ENCODE data around the gene MLN.

Gene MLN

GRCh38 chr6:33750244-33750991 lies 53.4 kb downstream of the MLN start:
- no peak for DNase-seq

- no peak for DNase-seq
Measured at GRCh38 chr6:33749401-33749800, 54.4 kb downstream of the MLN start.

GRCh38 chr6:33748841-33749240 lies 55.0 kb downstream of the MLN start:
- DNase-seq, result no peak

- DNase-seq, result no peak
Measured at GRCh38 chr6:33747823-33748222, 56.0 kb downstream of the MLN start.

- DNase-seq, result no peak
Measured at GRCh38 chr6:33746651-33747100, 57.1 kb downstream of the MLN start, which contains the start of gene IP6K3. Gene IP6K3 (minus strand): TSS chr6:33746905. CDS start chr6:33735476, 11,429 bp downstream.

GRCh38 chr6:33746036-33746600 lies 57.7 kb downstream of the MLN start:
- no peak for DNase-seq

- DNase-seq, result no peak
Measured at GRCh38 chr6:33745548-33745947, 58.3 kb downstream of the MLN start.

- DNase-seq, result no peak
Measured at GRCh38 chr6:33744895-33745546, 58.8 kb downstream of the MLN start.
